KOPT-K1 (cell line): ENCODE results near the gene EIF4E2.

ENCODE experiments used
- H3K27ac ChIP-seq: fragments of 200-600 bp; sonication (generic); 2 replicates; pipeline ENCODE4 v1.5.1; 2016; ENCODE audit warnings: antibody characterized with exemption, mild to moderate bottlenecking, low read depth, low read length; ENCODE audit not compliant: poor library complexity, severe bottlenecking
- H3K36me3 ChIP-seq: fragments of 200-600 bp; sonication (generic); 2 replicates; pipeline ENCODE4 v1.5.1; 2017; ENCODE audit warnings: antibody characterized with exemption, mild to moderate bottlenecking, low read length, moderate library complexity; ENCODE audit not compliant: insufficient read depth
- H3K9me3 ChIP-seq: fragments of 200-600 bp; sonication (generic); 2 replicates; pipeline ENCODE4 v1.5.1; 2017; ENCODE audit warnings: antibody characterized with exemption, low read length, mild to moderate bottlenecking; ENCODE audit not compliant: insufficient read depth, poor library complexity, severe bottlenecking

EIF4E2 gene

DNA sequence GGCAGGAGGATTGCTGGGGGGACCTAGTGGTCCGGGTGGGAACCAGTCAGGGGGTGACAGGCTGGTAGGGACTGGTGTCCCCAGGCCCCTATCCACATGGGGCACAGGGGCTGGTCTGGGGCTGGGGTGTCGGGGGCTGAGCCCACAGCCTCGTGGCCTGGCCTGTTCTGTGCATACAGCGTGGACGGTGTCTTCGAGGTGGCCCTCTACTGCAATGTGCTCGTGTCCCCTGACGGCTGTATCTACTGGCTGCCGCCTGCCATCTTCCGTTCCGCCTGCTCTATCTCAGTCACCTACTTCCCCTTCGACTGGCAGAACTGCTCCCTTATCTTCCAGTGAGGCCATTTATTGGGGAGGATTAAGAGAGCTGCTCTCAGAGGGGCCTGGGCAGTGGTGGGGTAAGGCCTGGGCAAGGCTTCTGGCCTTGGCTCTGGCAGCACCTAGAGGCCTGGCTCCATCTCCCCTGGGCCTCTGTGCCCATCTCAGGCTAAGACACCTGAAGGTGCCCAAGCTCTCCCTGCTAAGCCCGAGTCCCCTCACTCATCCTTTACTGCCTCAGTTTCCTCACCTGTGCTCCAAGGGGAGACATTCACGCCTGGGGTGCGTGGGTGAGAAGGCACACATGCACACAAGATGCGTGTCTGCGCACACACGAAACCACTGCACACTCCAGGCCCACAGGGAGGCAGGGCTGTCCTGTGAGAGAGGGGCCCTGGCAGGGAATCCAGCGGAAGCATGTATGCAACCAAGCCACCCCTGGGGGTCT is 9.1 kb upstream of the EIF4E2 start:
- Histone ChIP-seq H3K27ac (no peak overlapping the region), H3K9me3 (no peaks in the 10 kb centered on the region)

DNA sequence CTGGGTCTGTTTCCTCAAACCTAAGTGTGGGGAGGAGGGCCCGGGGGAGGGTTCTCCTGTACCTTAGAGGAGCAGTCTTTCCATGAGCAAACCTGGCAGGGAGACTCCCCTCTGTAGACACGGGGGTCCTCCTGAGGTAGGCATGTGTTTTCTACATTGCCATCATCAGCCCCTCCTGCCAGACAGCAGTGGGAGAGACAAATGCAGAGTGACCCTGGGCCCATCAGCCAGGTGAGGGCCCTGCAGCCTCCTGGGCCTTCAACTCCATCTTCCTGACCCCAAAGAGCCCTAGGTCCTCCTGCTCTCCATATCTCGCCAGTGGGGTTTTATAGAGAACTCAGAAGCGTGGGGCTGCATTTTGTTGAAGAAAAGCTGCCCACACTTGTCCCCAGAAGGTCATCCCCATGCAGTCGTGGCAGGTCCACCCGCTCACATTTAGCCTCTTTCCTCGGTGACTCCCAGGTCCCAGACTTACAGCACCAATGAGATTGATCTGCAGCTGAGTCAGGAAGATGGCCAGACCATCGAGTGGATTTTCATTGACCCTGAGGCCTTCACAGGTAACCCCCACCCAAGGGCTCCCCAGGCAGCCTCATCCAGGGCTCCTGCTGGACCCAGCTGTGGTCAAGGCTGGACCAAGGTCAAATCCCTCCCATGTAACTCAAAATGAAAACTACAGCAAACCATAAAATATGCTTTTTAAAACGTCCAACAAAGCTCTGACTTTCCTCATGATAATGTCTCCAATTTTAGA is 8.4 kb upstream of the EIF4E2 start:
- H3K36me3 ChIP-seq: peaks cover 41% of the 10 kb centered on the region
- H3K27ac ChIP-seq: no peak overlapping the region

More for the DNA sequence above, 9.1 kb upstream of the EIF4E2 start:
- H3K36me3 ChIP-seq: peaks cover 34% of the 10 kb centered on the region

DNA sequence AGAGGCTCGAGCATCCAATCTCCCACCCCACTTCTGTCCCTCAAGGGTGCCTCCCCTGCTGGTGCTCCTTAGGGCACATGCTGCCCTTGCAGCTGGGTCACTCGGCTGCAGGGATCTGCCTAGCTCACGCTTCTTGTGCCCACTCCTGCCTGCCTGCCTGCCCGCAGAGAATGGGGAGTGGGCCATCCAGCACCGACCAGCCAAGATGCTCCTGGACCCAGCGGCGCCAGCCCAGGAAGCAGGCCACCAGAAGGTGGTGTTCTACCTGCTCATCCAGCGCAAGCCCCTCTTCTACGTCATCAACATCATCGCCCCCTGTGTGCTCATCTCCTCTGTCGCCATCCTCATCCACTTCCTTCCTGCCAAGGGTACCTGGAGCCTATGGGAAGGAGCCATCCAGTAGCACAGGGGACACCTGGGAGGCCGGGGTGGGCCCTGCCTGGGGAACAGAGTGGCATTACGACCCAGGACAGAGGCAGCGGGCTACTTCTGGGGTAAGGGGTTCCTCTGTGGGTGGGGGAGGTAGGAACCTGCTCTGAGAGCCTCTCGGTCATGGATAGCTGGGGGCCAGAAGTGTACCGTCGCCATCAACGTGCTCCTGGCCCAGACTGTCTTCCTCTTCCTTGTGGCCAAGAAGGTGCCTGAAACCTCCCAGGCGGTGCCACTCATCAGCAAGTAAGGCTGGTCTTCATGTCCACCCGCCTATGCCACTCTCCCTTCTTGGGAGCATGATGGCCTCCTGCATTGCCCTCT is 7.6 kb upstream of the EIF4E2 start:
- Histone ChIP-seq H3K27ac (no peak overlapping the region), H3K9me3 (no peaks in the 10 kb centered on the region), H3K36me3 (peaks cover 49% of the 10 kb centered on the region)

More for the DNA sequence above, 8.4 kb upstream of the EIF4E2 start:
- no peaks in the 10 kb centered on the region for H3K9me3 ChIP-seq

DNA sequence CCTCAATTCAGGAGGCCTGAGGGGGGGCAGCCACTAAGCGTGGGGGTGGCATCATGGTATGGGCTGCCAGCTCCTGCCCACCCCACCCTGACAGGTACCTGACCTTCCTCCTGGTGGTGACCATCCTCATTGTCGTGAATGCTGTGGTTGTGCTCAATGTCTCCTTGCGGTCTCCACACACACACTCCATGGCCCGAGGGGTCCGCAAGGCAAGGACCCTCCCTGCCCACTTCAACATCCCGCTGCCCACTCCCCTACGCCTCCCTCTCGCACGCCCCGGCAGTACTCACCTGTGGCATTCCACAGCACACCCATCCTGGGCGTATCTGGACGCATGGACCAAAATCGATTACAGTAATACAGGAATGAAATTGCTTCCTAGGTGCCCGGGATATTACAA is 7.0 kb upstream of the EIF4E2 start:
- Histone ChIP-seq H3K9me3 (no peaks in the 10 kb centered on the region), H3K36me3 (peaks cover 53% of the 10 kb centered on the region), H3K27ac (no peak overlapping the region)

DNA sequence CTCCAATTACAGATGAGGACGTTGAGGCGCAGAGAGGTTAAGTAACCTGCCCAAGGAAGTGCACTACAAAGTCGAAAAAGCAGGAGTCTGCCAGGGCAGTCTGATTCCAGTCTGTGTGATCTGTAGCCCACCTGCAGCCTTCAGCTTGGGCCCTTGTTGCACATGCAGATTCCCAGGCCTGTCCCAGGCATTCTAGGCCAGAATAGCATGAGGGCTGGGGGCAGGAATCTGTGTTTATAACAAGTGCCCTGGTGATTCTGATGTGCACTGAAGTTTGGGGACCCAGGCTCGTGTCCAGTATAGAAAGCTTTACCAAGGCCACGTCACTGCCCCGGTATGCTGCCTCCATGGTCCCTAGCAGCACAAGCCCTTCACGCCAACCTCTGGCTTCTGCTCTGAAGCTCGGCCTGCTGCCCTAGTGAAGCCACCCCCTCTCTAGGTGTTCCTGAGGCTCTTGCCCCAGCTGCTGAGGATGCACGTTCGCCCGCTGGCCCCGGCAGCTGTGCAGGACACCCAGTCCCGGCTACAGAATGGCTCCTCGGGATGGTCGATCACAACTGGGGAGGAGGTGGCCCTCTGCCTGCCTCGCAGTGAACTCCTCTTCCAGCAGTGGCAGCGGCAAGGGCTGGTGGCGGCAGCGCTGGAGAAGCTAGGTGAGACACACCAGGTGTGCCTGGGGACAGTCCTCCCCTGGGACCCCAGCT is 6.4 kb upstream of the EIF4E2 start:
- Histone ChIP-seq H3K9me3 (no peaks in the 10 kb centered on the region), H3K36me3 (peaks cover 56% of the 10 kb centered on the region), H3K27ac (no peak overlapping the region)

DNA sequence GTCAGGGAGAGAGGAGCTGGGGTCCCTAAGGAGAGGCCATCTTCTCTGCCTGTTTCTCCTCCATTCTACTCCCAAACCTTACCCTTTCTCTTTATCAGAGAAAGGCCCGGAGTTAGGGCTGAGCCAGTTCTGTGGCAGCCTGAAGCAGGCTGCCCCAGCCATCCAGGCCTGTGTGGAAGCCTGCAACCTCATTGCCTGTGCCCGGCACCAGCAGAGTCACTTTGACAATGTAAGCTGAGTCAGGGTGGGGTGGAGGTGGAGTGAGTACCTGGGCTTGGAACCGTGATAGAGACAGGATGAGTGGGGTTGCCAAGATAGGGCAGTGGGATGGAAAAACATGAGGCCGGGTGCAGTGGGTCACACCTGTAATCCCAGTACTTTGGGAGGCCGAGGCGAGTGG is 5.8 kb upstream of the EIF4E2 start:
- Histone ChIP-seq H3K9me3 (no peaks in the 10 kb centered on the region), H3K27ac (no peak overlapping the region), H3K36me3 (peaks cover 56% of the 10 kb centered on the region)

DNA sequence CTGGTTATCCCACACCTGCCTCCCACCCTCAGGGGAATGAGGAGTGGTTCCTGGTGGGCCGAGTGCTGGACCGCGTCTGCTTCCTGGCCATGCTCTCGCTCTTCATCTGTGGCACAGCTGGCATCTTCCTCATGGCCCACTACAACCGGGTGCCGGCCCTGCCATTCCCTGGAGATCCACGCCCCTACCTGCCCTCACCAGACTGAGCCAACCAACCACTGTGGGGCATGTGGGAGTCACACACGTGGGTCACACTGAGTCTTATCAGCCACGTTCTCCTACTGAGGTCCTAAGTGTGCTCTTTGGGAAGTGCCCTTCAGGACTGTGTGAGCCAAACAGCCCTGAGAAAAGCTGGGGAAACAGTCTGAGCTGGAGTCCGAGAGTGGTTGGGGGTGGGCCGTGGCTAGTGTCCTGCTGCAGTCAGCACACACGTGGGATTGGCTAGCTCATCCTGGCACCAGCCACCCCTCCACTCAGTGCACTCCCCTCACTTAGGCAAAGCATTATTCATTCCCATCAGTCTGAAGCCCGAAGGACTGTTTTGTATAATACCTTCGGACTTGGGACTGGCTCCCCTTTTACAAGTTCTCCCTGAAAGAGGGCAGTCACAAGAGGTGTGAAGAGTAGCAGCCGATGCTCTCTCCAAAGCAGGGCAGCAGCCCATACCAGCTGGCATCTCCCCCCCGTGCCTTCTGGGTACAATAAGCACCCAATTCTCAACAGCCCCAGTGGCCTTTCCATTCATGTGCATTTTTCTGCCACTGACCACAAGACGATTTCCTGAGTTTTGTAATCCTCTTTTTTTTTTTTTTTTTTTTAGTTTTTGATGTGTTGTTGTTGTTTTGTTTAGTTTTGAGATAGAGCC is 4.7 kb upstream of the EIF4E2 start:
- Histone ChIP-seq H3K36me3 (peaks cover 56% of the 10 kb centered on the region), H3K9me3 (no peaks in the 10 kb centered on the region), H3K27ac (no peak overlapping the region)

DNA sequence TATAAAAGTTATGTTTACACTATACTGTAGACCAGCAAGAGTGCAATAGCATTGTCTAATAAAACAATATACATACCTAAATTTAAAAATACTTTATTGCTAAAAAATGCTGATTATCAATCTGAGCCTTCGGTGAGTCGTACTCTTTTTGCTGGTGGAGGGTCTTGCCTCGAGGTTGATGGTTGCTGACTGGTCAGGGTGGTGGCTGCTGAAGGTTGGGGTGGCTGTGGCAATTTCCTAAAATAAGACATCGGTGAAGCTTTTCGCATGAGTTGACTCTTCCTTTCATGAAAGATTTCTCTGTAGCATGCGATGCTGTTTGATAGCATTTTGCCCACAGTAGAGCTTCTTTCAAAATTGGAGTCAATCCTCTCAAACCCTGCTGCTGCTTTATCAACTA is 2.5 kb upstream of the EIF4E2 start:
- Histone ChIP-seq H3K9me3 (no peaks in the 10 kb centered on the region), H3K27ac (no peak overlapping the region), H3K36me3 (peaks cover 56% of the 10 kb centered on the region)

DNA sequence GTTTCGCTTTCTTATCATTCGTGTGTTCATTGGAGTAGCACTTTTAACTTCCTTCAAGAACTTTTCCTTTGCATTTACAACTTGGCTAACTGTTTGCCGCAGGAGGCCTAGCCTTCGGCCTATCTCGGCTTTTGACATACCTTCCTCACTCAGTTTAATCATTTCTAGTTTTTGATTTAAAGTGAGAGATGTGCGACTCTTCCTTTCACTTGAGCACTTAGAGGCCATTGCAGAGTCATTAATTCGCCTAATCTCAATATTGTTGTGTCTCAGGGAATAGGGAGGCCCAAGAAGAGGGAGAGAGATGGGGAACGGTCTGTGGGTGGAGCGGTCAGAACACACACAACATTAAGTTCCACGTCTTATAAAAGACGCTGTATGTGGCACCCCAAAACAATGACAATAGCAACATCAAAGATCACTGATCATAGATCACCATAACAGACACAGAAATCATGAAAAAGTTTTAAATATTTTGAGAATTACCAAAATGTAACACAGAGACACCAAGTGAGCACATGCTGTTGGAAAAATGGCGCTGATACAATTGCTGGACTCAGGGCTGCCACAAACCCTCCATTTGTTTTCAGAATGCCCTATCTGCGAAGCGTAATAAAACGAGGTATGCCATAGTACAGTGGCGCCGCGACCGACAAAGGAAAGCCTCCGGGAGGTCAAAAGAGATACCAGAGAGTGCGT is 685 bp upstream of the EIF4E2 start:
- H3K27ac ChIP-seq: peak overlapping the region; percentile 92
- peaks cover 49% of the 10 kb centered on the region for H3K36me3 ChIP-seq
- no peaks in the 10 kb centered on the region for H3K9me3 ChIP-seq

DNA sequence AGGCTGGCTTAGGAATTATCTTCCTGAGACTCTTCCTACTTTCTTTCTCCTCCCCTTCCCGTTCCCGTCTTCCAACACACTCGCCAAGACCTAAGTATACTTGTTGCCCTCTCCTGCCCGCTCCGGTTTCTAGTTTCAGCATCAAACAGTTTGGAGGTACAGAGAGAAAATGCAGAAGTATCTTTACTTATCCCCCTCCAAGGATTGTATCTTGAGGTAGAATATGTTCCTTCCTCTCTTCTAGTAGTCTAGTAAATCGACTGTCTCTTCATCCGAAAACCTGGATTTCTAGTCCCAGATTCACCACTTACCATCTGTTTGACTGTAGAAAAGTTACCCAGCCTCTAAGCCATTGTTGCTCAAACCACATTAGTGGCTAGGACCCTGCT is 755 bp downstream of the EIF4E2 start:
- Histone ChIP-seq H3K36me3 (peaks cover 46% of the 10 kb centered on the region), H3K9me3 (no peaks in the 10 kb centered on the region), H3K27ac (peak overlapping the region; percentile 92)

DNA sequence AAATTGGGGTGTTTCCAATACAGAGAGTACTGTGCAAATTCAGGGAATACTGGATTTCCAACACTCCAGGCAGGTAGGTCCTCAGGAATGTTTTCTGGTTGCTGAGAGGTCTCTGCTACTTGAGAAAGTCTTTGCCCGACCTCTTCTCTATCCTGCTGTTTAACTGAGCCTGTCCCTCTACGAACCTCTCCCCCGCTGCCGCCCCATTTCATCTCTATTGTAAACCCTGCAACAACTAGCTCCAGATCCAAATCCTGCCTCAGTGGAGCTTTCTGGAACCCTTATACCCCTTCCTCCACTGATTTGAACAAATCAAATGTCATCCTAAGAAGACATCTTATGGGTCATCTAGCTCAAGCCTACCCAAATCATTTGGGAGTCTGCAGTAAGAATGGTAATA is 1.3 kb downstream of the EIF4E2 start:
- Histone ChIP-seq H3K9me3 (no peaks in the 10 kb centered on the region), H3K36me3 (peaks cover 46% of the 10 kb centered on the region), H3K27ac (peak overlapping the region; percentile 92)

DNA sequence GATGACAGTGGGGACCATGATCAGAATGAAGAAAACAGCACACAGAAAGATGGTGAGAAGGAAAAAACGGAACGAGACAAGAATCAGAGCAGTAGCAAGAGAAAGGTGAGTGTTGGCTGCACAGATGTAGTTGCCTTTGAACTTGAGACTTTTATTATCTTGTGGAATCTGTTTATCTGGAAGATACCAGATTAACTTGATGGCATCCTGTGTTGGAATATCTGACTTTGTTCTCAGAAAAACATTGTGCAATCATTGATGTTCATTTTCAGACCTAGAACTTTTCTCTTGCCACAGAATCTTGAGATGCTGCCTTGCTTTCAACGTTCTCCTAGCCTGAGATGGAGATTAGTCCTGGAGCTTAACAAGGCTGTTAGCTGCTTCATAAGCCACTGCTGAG is 5.9 kb downstream of the EIF4E2 start:
- Histone ChIP-seq H3K9me3 (no peaks in the 10 kb centered on the region), H3K27ac (no peak overlapping the region), H3K36me3 (peaks cover 72% of the 10 kb centered on the region)

DNA sequence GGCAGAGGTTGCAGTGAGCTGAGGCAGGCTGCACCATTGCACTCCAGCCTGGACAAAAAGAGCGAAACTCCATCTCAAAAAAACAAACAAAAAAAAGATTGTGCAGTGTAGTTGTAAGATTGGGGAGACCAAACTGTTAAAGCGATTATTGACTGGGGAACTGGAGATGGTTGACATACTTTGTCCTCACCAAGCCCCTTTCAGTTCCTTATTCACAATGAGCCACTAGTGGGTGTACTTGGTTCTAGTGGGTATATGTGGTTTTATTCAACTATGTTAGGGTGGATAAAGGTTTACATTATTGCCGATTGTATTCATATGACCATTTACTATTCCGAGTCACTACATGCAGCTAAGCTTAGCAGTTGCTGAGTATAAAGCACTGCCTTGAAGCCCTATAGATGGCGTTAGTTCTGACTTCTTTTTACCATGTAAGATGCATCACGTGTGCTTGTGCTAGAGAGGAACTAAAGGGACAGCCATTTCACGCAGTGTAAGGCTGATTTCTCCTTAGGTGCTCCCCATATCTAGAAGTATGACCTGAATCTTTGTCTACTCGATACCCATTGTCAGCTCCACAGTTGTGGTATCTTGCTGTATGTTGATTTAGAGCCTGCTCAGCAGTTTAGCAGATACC is 12.1 kb downstream of the EIF4E2 start:
- Histone ChIP-seq H3K27ac (no peak overlapping the region), H3K36me3 (peaks cover 96% of the 10 kb centered on the region)

More for the DNA sequence above, 12.1 kb downstream of the EIF4E2 start:
- H3K9me3 ChIP-seq: no peaks in the 10 kb centered on the region
